HepG2 (cell line): ENCODE results near the gene MAST1. TPM values are rescaled to one million over a fixed set of nuclear protein-coding genes. Genes with fewer than 3 reads are reported as not detected.
"Not testable (repeated sequence)": the region's sequence is repeated elsewhere in the genome, so short reads cannot be mapped to it uniquely, and the experiment has no call there.

ENCODE experiments used
- ATAC-seq: fragments of 200-7000 bp; cut with Tn5 transposase; 3 replicates; pipeline ENCODE4 v1.9.1; 2020; ENCODE audit warnings: mild to moderate bottlenecking, moderate library complexity
- BruUV-seq: library from RNA; stranded (reverse); fragments of 400-500 nt; replicated peaks from 2 replicates; lab custom pipeline; 2021; lab: Mats Ljungman, UMichigan
- CTCF ChIA-PET: fragments of 300-600 bp; formaldehyde crosslinking; extraction: SDS; loops from one replicate; lab custom pipeline; 2021; ENCODE audit warnings: low total read pairs, inconsistent platforms, low intra/inter-chr PET ratio; lab: Yijun Ruan, JAX
- POLR2A ChIA-PET: fragments of 350-600 bp; sonication (Branson Sonifier 250); formaldehyde crosslinking; loops from one replicate; lab custom pipeline; 2020; ENCODE audit warnings: antibody characterized with exemption, inconsistent platforms; lab: Yijun Ruan, JAX
- DNase-seq: peaks from one replicate; pipeline ENCODE4 v3.0.0-alpha.2; 2015; ENCODE audit warnings: low spot score
- FAIRE-seq: peaks from 3 replicates; lab custom pipeline; 2011; peaks lifted over from hg19 to GRCh38; lab: Jason Lieb, UNC
- H2AFZ ChIP-seq: one replicate; pipeline ENCODE4 v1.6.1; 2011; ENCODE audit warnings: low read length, inconsistent platforms
- H3K27ac ChIP-seq: fragments of 300-600 bp; 3 replicates; pipeline ENCODE4 v1.8.0; 2011; ENCODE audit warnings: mixed run types, mild to moderate bottlenecking, mixed read lengths, low read length, inconsistent platforms; ENCODE audit not compliant: insufficient read depth; ENCODE audit errors: extremely low read length
- H3K27me3 ChIP-seq, 2 experiments: fragments of 200-600 bp in 1 of 2; 2 replicates in 1 of 2; 3 replicates in 1 of 2; pipeline versions ENCODE4 v1.6.0 to v1.8.0; 2011; ENCODE audit warnings: low read length in 2 of 2, mild to moderate bottlenecking in 2 of 2, moderate library complexity in 2 of 2, inconsistent platforms in 1 of 2; ENCODE audit not compliant: insufficient read depth in 2 of 2, control insufficient read depth in 1 of 2
- H3K36me3 ChIP-seq, 2 experiments: fragments of 200-600 bp in 1 of 2; replicated peaks in 1 of 2; 2 replicates in 1 of 2; 3 replicates in 1 of 2; pipeline versions ENCODE4 v1.5.1 to v1.8.0; 2011; ENCODE audit warnings: low read length in 2 of 2, inconsistent platforms in 1 of 2; ENCODE audit not compliant: insufficient read depth in 2 of 2, control insufficient read depth in 1 of 2
- H3K4me1 ChIP-seq: 2 replicates; pipeline ENCODE4 v1.5.1; 2012; ENCODE audit warnings: low read length, inconsistent platforms; ENCODE audit not compliant: insufficient read depth
- H3K4me2 ChIP-seq: 2 replicates; pipeline ENCODE4 v1.6.0; 2011; ENCODE audit warnings: low read depth, low read length, inconsistent platforms
- H3K4me3 ChIP-seq, 3 experiments: fragments of 200-600 bp in 1 of 3; sonication (generic), shearing (Covaris generic) in 1 of 3; replicated peaks in 1 of 3; 2 replicates each; pipeline ENCODE4 v1.5.1; 2011 to 2016; ENCODE audit warnings: low read length in 3 of 3, inconsistent platforms in 2 of 3, low read depth in 2 of 3, mild to moderate bottlenecking in 2 of 3, control low read depth in 1 of 3, mixed read lengths in 1 of 3; ENCODE audit not compliant: insufficient read depth in 1 of 3
- H3K79me2 ChIP-seq: one replicate; pipeline ENCODE4 v1.6.1; 2011; ENCODE audit warnings: low read length, inconsistent platforms; ENCODE audit not compliant: insufficient read depth
- H3K9ac ChIP-seq: 2 replicates; pipeline ENCODE4 v1.6.0; 2011; ENCODE audit warnings: mild to moderate bottlenecking, low read depth, low read length, inconsistent platforms; ENCODE audit not compliant: insufficient read depth
- H3K9me3 ChIP-seq: 2 replicates; pipeline ENCODE4 v1.5.1; 2012; ENCODE audit warnings: mild to moderate bottlenecking, low read length
- H4K20me1 ChIP-seq: 2 replicates; pipeline ENCODE4 v1.6.0; 2011; ENCODE audit warnings: inconsistent platforms, mild to moderate bottlenecking, low read length, moderate library complexity; ENCODE audit not compliant: insufficient read depth
- HHEX ChIP-seq: IDR thresholded peaks from 2 replicates; pipeline ENCODE4 v1.6.1; 2016; ENCODE audit warnings: control low read depth
- KLF9 ChIP-seq: IDR thresholded peaks from 2 replicates; pipeline ENCODE4 v1.6.1; 2016; ENCODE audit warnings: low read depth
- MZF1 ChIP-seq: sonication (generic); formaldehyde crosslinking; IDR thresholded peaks from 2 replicates; pipeline ENCODE4 v1.8.1; 2023; ENCODE audit warnings: mild to moderate bottlenecking, missing genetic modification reagents, borderline replicate concordance
- ONECUT2 ChIP-seq: sonication (generic); formaldehyde crosslinking; IDR thresholded peaks from 2 replicates; pipeline ENCODE4 v1.4.0; 2020; ENCODE audit warnings: missing genetic modification reagents
- SIN3B ChIP-seq: fragments of 150-350 bp; IDR thresholded peaks from 2 replicates; pipeline ENCODE4 v1.6.1; 2014; ENCODE audit warnings: low read length
- SNAI1 ChIP-seq: sonication (generic); formaldehyde crosslinking; IDR thresholded peaks from 2 replicates; pipeline ENCODE4 v1.5.0; 2020; ENCODE audit warnings: mild to moderate bottlenecking, missing genetic modification reagents, borderline replicate concordance
- SRY ChIP-seq: sonication (generic); formaldehyde crosslinking; IDR thresholded peaks from 2 replicates; pipeline ENCODE4 v1.8.0; 2022; ENCODE audit warnings: mild to moderate bottlenecking, missing genetic modification reagents
- ZBTB3 ChIP-seq: sonication (generic); formaldehyde crosslinking; IDR thresholded peaks from 2 replicates; pipeline ENCODE4 v1.4.0; 2020; ENCODE audit warnings: low read depth, mild to moderate bottlenecking, moderate library complexity, missing genetic modification reagents, borderline replicate concordance
- ZNF484 ChIP-seq: sonication (generic); formaldehyde crosslinking; IDR thresholded peaks from 2 replicates; pipeline ENCODE4 v1.5.1; 2020; ENCODE audit warnings: mild to moderate bottlenecking, low read depth, missing genetic modification reagents, borderline replicate concordance
- ZNF598 ChIP-seq: sonication (generic); formaldehyde crosslinking; IDR thresholded peaks from 2 replicates; pipeline ENCODE4 v1.5.1; 2020; ENCODE audit warnings: mild to moderate bottlenecking, missing genetic modification reagents, borderline replicate concordance
- WGBS: methylation state at CpG from one replicate; pipeline ENCODE4 v1.1.6; 2017; ENCODE audit warnings: low lambda C conversion rate; 5-methylcytosine and 5-hydroxymethylcytosine counted together
- in situ Hi-C: cut with HindIII; loops from 2 replicates; pipeline ENCODE4 v1.10.0; 2017; ENCODE audit warnings: low pct_unique_long_range_greater_than_20kb; ENCODE audit not compliant: extremely low pct_ligation_motif_present
- intact Hi-C: fragments of 100-400 bp; cut with micrococcal nuclease; formaldehyde crosslinking; loops from one replicate; pipeline ENCODE4 v1.10.0; 2022; ENCODE audit not compliant: unreplicated experiment
- polyA plus RNA-seq, 8 experiments: library from polyadenylated mRNA; depleted of rRNA in 3 of 8; stranded (reverse) in 7 of 8; unstranded in 1 of 8; fragments of >200 nt; fragmentation: Illumina TruSeq in 4 of 8; extraction: Trizol in 4 of 8; gene quantifications; 2 replicates each; pipeline versions ENCODE4 v1.2.1 to v1.2.3, GENCODE V29; 2011 to 2016; ENCODE audit warnings: low read depth in 4 of 8, missing spikeins in 1 of 8, mixed read lengths in 1 of 8; ENCODE audit not compliant: insufficient read depth in 1 of 8
- total RNA-seq, 5 experiments: library from RNA; depleted of rRNA; stranded (reverse); fragments of >200 nt; fragmentation: Illumina TruSeq; extraction: Trizol; gene quantifications; 2 replicates each; pipeline ENCODE4 v1.2.3, GENCODE V29; 2016; ENCODE audit warnings: low read depth in 1 of 5
- TF ChIP-seq, protein P1 (sequence below): sonication (generic); formaldehyde crosslinking; IDR thresholded peaks from 2 replicates; pipeline ENCODE4 v1.8.0; 2023; ENCODE audit warnings: mild to moderate bottlenecking, missing genetic modification reagents
- TF ChIP-seq, protein P2 (sequence below): sonication (generic); formaldehyde crosslinking; IDR thresholded peaks from 2 replicates; pipeline ENCODE4 v1.5.0; 2020; ENCODE audit warnings: missing genetic modification reagents

Gene MAST1
- total and polyA plus RNA-seq, 2 of the 13 experiments (the other 11 are each of a cell fraction or from before 2014, with no cell fraction given) = 0.73 to 4.7 TPM

DNA sequence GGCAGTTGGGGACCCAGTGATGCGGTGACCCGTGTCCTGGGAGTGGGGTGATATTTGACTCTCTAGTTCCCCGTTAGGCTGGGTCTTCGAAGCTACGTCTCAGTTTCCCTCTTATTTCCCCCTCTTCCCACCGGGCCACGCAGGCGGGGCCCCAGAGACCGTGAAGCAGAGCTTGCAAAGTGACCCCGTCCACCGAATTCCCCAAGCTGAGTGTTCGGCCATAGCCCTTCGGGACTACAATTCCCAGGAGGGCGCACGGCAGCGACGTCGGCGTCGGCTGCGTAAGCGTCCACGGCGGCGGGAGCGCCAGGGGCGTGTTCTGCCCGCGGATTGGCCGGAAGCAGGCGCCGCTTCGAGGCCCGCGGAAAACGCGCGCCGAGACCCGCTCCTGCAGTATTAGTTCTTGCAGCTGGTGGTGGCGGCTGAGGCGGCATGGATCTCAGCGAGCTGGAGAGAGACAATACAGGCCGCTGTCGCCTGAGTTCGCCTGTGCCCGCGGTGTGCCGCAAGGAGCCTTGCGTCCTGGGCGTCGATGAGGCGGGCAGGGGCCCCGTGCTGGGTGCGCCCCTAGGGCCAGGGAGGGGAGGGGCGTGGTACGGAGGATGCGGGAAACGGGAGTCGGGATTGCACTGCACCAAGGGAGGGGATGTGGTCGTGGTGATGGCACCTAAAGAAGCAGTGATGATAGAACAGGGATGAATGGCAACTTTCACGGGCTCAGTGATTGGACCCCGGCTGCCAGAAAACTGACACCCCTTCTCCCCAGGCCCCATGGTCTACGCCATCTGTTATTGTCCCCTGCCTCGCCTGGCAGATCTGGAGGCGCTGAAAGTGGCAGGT lies 31.9 kb upstream of the MAST1 start, which contains the start of gene RNASEH2A (continued):
- TF ChIP-seq SIN3B = peak; percentile 80
- TF ChIP-seq SRY (CRISPR knock-in tag) = peak; percentile 80
- TF ChIP-seq KLF9 (CRISPR knock-in tag) = peak; percentile 94
- TF ChIP-seq, protein P1, sequence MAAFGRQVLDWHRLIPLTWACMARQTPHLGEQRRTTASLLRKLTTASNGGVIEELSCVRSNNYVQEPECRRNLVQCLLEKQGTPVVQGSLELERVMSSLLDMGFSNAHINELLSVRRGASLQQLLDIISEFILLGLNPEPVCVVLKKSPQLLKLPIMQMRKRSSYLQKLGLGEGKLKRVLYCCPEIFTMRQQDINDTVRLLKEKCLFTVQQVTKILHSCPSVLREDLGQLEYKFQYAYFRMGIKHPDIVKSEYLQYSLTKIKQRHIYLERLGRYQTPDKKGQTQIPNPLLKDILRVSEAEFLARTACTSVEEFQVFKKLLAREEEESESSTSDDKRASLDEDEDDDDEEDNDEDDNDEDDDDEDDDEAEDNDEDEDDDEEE (CRISPR knock-in tag) = no peak; the same call in 1 of the 2 replicates
- TF ChIP-seq HHEX = no peak

DNA sequence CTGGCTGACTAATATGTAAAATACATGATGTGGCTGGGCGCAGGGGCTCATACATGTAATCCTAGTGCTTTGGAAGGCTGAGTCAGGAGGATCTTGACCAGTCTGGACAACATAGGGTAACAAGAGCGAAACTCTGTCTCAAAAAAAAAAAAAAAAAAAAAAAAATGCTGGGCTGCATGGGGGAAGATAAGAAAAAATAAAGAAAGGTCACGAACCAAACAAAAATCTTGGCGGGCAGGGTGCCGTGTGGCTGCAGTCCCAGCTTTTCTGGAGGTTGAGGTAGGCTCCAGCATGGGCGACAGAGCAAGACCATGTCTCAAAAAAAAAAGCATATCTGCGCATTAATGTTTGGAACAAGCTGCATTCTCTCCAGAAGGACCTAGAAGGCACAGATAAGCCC lies 23.2 kb upstream of the MAST1 start:
- intact Hi-C loops (no loop called here), in situ Hi-C loops (no loop called here)
- no peak for TF ChIP-seq ZNF484
- no peak for TF ChIP-seq ONECUT2
- TF ChIP-seq, protein P2, sequence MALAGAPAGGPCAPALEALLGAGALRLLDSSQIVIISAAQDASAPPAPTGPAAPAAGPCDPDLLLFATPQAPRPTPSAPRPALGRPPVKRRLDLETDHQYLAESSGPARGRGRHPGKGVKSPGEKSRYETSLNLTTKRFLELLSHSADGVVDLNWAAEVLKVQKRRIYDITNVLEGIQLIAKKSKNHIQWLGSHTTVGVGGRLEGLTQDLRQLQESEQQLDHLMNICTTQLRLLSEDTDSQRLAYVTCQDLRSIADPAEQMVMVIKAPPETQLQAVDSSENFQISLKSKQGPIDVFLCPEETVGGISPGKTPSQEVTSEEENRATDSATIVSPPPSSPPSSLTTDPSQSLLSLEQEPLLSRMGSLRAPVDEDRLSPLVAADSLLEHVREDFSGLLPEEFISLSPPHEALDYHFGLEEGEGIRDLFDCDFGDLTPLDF (CRISPR knock-in tag) = no peak
- TF ChIP-seq SNAI1 (CRISPR knock-in tag) = no peak
- TF ChIP-seq ZBTB3 (CRISPR knock-in tag) = no peak
- no peak for TF ChIP-seq ZNF598
- no peak for TF ChIP-seq MZF1 (CRISPR knock-in tag)
- Histone ChIP-seq H3K9ac (no peak overlapping the region), H3K79me2 (no peaks in the 10 kb centered on the region), H3K4me2 (no peak overlapping the region), H3K27me3 (no peaks in the 10 kb centered on the region), H2AFZ (no peak overlapping the region), H4K20me1 (no peaks in the 10 kb centered on the region), H3K4me1 (no peaks in the 10 kb centered on the region), H3K4me3 (no peak overlapping the region), H3K9me3 (no peaks in the 10 kb centered on the region), H3K36me3 (peaks cover 0 to 8% of the 10 kb centered on the region in 2 experiments; a peak in 2 of 5 replicates), H3K27ac (no peak overlapping the region)
- ChIA-PET POLR2A (interaction anchor here (0.7 kb wide), 1 partner anchor 14 kb away, joined by 6 read pairs; no protein-coding TSS in a partner anchor), CTCF (no interaction called here)
- BruUV-seq = no TSS peak
- no peak for DNase-seq
- ATAC-seq = no peak
- WGBS = 96% methylated on average over 7 of the region's 7 CpGs
- FAIRE-seq = no peak

DNA sequence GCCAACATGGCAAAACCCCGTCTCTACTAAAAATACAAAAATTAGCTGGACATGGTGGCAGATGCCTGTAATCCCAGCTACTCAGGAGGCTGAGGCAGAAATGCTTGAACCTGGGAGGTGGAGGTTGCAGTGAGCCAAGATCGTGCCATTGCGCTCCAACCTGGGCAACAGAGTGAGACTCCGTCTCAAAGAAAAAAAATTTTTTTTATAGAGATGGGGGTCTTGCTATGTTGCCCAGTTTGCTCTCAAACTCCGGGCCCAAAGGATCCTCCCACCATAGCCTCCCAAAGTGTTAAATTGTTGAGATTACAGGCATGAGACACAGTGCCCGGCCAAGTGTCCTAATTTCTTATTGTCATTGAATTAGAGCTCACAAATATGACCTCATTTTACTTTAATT lies 21.1 kb upstream of the MAST1 start:
- DNase-seq, H3K27me3 ChIP-seq, FAIRE-seq, H3K4me3 ChIP-seq, H2AFZ ChIP-seq, H3K36me3 ChIP-seq, H3K27ac ChIP-seq, H3K4me2 ChIP-seq, POLR2A ChIA-PET, CTCF ChIA-PET, H3K79me2 ChIP-seq, H4K20me1 ChIP-seq, H3K9me3 ChIP-seq, BruUV-seq, H3K9ac ChIP-seq, H3K4me1 ChIP-seq, ATAC-seq, in situ Hi-C loops, intact Hi-C loops: not testable (repeated sequence)
- WGBS = 87% methylated on average over 6 of the region's 6 CpGs
